GM12801 (cell line): ENCODE results near the gene PTPN12.

ENCODE experiments used
- TF ChIP-seq, protein P1 (sequence below): IDR thresholded peaks from one replicate; pipeline ENCODE4 v1.5.1; 2011; ENCODE audit warnings: control low read depth; ENCODE audit not compliant: insufficient read length; ENCODE audit errors: extremely low read depth

Gene PTPN12

DNA sequence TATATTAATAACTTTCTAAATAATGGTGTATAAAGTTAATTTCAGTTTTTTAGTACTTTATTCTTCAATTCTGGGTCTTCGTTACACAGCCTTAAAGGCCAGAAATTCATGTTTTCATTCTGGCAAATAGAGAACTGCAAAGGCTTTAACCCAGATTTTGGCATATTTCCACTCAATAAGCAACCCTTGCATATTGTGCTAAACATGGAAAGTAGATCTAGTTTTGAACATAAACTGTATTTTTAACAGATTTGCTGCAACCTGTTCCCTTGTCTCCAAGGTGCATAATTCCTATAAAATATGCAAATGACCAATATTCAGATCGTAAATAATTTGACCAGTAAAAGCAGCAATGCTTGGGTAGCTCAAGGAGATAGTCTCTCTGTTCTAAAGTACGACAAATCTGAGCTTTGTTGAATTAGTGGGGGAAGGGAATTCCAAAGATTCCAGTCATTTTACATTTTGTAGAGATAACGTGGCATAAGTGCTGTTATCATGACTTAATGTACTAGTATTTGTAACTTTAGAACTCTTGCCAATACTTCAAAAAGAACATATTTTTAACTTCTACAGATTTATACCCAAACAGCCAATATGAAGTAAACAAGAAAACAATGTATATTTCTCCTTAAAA lies 112.7 kb downstream of the PTPN12 start:
- TF ChIP-seq, protein P1, sequence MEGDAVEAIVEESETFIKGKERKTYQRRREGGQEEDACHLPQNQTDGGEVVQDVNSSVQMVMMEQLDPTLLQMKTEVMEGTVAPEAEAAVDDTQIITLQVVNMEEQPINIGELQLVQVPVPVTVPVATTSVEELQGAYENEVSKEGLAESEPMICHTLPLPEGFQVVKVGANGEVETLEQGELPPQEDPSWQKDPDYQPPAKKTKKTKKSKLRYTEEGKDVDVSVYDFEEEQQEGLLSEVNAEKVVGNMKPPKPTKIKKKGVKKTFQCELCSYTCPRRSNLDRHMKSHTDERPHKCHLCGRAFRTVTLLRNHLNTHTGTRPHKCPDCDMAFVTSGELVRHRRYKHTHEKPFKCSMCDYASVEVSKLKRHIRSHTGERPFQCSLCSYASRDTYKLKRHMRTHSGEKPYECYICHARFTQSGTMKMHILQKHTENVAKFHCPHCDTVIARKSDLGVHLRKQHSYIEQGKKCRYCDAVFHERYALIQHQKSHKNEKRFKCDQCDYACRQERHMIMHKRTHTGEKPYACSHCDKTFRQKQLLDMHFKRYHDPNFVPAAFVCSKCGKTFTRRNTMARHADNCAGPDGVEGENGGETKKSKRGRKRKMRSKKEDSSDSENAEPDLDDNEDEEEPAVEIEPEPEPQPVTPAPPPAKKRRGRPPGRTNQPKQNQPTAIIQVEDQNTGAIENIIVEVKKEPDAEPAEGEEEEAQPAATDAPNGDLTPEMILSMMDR: no peak

DNA sequence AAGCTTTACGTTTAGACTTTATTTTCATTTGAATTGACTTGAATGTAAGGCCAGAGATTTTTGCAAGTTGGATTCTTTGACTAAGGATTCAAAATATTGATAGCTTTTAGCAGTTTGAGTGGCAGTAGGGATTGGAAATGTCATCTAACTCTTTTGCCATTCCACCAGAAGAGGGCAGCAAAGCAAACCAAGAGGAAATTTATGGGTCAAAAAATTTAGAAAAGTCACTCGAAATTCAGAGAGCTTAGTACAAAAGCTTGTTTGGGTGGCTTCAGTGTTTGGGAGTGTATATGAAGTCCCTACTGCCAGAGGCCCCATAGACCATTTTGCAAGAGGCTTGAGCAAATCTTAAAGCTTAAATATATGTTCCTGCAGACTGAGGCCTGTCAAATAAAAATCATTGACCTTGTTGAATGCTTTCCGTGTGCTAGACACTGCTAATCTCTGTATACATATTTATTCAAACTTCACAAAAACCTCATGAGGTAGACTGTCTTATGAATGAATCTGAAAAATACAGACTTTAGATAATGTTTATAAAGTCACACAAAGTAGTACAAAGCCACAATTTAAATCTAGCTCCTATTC lies 114.6 kb downstream of the PTPN12 start:
- TF ChIP-seq, protein P1: no peak

DNA sequence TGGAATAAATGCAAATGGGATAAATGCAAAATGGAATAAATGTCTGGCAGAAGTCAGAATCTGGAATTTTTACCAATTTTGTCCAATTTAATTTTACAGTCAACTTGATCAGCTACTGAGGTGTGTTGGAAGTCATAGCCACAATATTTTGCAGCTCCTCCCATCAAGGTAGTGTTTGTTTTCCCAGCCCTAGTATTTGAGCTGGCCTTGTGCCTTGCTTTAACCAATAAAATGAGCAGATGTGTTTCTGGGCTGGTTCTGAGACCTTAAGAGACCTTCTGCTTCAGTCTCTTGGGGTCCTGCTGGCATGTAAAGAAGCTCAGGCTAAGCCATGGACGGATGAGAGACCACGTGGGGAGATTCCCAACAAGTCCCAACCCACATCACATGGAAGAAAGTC lies 116.5 kb downstream of the PTPN12 start:
- TF ChIP-seq, protein P1: no peak

DNA sequence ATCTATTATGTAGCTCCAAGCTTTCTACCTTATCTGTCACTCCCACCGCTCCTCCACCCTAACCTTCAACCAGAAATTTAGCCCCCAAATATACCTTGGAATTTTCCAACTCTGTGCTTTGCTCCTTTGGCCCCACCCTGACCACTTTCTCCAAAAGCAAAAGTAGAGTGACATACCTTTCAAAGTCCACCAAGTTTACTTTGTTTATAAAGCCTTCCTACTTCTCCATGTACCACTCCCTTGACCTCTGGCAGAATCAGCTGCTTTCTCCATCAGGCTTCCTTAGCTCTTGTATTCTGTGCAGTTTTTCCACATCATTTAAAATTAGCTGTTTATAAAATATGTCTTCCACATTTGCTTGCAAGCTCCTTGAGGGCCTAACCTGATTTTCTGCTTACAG lies 118.3 kb downstream of the PTPN12 start:
- TF ChIP-seq, protein P1: no peak

DNA sequence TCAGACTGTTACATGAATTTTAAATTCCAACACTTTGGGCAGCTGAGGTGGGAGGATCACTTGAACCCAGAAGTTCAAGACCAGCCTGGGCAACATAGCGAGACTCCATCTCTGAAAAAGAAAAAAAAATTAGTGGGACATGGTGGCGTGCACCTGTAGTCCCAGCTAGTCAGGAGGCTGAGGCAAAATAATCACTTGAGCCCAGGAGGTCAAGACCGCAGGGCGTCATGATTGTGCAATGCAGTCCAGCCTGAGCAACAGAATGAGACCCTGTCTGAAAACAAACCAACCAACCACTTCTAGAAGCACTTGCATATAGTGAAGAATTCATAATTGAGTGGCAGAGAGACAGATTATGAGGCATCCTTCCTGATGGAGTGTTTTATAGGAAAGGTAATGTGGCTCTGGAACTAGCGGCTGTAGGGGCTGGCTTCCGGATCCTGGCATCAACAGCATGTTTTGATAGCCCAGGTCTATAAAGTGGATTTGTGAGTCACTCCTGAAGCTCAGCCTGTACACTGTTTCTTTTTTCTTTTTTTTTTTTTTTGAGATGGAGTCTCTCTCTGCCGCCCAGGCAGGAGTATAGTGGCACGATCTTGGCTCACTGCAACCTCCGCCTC lies 118.9 kb downstream of the PTPN12 start:
- TF ChIP-seq, protein P1: no peak

DNA sequence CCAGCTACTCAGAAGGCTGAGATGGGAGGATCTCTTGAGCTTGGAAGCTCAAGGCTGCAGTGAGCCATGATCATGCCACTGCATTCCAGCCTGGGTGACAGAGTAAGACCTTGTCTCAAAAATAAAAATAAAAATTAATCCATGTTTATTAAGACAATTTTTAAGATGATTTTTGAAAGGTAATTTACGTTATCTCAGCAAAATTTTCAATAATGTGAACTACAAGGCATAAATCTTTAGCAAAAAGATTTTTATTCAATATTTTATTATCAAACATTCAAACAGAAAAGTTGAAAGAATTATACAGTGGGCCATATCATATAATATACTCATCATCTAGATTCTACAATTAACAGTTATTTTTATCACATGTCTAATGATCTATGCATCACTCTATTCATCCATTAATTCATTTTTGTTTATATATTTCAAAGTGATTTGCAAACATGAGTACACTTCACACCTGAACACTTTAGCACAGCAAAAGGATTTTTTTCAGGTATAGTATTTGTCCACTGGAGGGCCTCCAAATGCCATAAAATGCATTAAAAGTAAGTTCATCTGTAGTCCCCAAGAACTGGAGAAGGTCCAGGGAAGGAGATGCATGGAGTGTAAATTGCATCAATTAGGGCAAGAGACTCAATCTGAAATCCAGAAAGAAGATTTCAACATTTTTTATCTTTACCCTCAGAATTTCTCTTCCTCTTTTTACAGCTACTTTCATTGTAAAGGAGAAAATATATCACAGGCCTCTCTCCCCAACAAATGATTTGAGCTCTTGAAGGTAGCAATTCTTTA lies 120.5 kb downstream of the PTPN12 start:
- TF ChIP-seq, protein P1: no peak

DNA sequence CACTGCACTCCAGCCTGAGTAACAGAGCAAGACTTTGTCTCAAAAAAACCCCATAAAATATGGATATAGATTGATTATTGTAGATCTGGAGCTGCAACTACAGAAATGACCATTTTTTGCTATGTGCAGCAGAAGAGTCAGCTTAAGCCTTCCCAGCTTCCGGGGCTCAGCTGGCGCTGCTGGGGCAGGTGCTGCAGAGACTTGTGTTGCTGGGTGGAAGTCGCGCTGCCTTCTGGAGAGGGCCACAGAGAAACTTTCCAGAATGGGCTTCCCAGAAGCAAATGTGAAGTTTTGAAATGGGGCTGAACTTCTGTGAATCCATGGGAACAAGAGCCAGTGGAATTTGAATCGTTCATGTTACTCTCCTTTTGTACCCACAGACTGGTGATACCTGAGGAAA lies 121.8 kb downstream of the PTPN12 start:
- TF ChIP-seq, protein P1: no peak
